Esophagus muscularis mucosa (tissue), 3 donors: Measurements from ENCODE around the gene GLRB.
A peak's percentile ranks its signal among the peaks of the same experiment; 100 is the strongest.

ENCODE experiments used
- POLR2AphosphoS5 ChIP-seq, 2 donors: sonication (generic); formaldehyde crosslinking; IDR thresholded peaks; one replicate each; pipeline ENCODE4 v1.6.1; 2017; ENCODE audit warnings: antibody characterized with exemption in 2 of 2
- TF ChIP-seq, protein P1 (sequence below), 3 experiments: fragments of 200-600 bp in 2 of 3; fragments of 450-650 bp in 1 of 3; sonication (generic) in 2 of 3; IDR thresholded peaks; one replicate each; pipeline ENCODE4 v1.5.1; 2017 to 2019; ENCODE audit warnings: antibody characterized with exemption in 3 of 3, mild to moderate bottlenecking in 2 of 3, moderate library complexity in 1 of 3

DNA sequence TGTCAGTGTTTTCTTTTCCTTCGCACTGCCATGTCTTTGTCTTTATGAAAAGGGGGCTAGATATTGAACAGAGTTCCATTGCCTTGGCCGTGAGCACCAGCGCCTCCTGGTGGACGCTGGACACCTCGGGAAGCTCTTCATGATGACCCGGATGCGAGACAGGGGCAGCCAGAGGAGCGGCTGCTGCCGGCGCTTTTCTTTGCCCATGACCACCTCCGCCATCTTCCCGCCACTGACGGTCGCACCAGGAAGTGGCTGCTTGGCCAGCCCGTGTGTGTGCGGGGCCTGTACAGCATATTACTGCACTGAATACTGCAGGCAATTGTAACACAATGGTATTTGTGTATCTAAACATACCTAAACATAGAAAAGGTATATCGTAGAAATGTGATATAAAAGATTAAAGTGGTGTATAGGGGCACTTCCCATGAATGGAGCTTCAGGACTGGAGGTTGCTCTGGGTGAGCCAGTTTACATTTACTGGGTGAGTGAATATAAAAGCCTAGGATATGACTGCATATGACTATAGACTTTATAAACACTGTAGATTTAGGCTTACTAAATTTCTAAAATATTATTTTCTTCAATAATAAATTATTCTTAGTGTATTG is 128.8 kb downstream of the GLRB start:
- TF ChIP-seq, protein P1, sequence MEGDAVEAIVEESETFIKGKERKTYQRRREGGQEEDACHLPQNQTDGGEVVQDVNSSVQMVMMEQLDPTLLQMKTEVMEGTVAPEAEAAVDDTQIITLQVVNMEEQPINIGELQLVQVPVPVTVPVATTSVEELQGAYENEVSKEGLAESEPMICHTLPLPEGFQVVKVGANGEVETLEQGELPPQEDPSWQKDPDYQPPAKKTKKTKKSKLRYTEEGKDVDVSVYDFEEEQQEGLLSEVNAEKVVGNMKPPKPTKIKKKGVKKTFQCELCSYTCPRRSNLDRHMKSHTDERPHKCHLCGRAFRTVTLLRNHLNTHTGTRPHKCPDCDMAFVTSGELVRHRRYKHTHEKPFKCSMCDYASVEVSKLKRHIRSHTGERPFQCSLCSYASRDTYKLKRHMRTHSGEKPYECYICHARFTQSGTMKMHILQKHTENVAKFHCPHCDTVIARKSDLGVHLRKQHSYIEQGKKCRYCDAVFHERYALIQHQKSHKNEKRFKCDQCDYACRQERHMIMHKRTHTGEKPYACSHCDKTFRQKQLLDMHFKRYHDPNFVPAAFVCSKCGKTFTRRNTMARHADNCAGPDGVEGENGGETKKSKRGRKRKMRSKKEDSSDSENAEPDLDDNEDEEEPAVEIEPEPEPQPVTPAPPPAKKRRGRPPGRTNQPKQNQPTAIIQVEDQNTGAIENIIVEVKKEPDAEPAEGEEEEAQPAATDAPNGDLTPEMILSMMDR (IDR thresholded peaks at IDR 0.05), result peak in 2 of 3 experiments; percentile 12 to 46
- TF ChIP-seq POLR2AphosphoS5 (IDR thresholded peaks at IDR 0.05), result no peak
